HG03565 (cell line): Measurements from ENCODE around the gene ARID1B.

Experiments
- ATAC-seq: cut with Tn5 transposase; IDR thresholded peaks from one replicate; pipeline ENCODE4 v1.9.1; 2021; ENCODE audit warnings: mild to moderate bottlenecking, moderate library complexity; ENCODE audit not compliant: unreplicated experiment

The ARID1B gene

GRCh38 chr6:157168471-157168870 lies 391.3 kb downstream of the ARID1B start:
- no peak for ATAC-seq

GRCh38 chr6:157169226-157169625 lies 392.0 kb downstream of the ARID1B start:
- ATAC-seq = no peak

DNA sequence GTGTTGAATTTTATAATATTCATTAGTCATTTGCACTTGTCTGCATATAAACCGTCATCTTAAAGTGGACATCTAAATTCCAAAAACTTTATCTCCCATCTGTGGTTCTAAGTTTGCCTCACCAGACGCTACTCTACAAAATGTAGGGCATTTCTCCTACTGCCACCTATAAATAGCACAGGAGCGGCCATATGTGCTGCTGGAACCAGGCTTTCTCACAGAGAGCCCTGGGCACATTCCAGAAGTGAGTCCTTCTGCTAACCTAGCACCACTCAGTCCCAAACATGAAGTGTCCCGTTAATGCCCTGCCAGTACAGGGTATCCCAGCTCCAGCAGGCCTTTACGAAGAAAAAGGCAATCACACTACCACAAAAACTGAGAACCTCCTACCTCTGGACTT lies 392.5 kb downstream of the ARID1B start:
- no peak for ATAC-seq

- ATAC-seq = no peak
Observed at GRCh38 chr6:157170535-157170934, 393.4 kb downstream of the ARID1B start.

DNA sequence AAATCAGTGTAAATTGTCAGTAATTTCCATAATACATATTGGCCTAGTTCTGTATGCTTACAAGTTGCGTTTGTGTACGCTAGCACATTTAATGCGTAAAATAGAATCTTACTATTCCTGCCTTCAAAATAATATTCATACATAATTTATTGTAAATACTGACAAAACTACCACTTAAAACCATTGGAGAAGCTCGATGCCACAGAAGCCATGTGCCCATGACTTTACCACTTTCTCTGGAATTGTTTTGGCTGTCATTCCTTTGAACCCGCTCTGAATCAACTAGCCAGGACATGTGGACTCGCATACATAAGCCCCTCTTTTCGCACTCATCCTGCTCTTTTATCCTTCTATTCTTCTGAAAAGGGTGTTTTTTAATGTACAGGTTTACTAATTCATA lies 394.6 kb downstream of the ARID1B start:
- ATAC-seq = no peak

GRCh38 chr6:157172231-157172701 lies 395.1 kb downstream of the ARID1B start:
- ATAC-seq = no peak

DNA sequence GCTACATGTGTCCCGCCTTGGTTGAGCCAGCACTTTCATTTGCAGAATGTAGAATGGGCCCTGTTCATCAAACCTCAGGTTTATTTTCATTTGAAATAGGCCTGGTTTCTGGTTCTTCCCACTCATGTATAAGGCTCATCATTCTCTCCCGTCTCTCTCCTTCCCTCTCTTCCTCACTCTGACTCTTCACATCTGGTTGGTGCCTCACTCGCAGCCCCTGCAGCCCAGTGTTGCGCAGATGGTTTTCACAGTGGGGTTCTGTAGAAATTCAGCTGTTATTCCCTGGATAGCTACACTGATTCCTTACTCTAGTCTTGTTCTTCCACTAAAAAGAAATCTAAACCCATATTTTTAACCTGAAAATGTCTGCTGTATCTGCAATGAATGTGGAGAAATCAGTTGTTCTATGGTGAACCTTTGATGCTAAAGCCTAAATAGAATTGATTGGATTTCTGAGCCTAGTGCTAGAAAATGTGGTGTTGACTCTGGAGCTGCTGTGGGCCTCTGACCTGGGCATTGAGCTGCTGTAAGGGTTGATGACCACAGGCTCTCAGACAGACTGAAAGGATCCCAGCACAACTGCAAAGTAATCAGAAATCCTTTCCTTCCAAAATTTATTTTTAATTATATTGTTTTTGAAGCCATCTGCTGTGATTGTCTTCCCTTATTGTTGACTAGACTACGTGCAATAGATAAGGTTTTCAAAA lies 395.8 kb downstream of the ARID1B start:
- no peak for ATAC-seq

DNA sequence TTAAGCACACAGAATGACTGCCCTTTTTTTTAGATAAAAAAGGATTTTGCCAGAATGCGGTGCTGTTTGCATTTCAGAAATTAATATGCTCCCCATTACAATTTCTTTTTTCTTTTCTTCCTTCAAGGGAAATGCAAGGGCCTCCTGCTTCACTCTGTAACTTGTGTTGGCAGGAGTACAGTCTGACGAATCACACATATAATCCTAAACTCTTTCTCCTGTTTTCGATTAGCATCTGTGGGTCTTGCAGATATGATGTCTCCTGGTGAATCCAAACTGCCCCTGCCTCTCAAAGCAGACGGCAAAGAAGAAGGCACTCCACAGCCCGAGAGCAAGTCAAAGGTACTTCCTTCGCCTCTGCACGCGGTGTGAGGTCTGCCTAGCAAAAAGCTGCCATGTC lies 396.6 kb downstream of the ARID1B start:
- no peak for ATAC-seq

- no peak for ATAC-seq
Observed at GRCh38 chr6:157174731-157175130, 397.6 kb downstream of the ARID1B start.

DNA sequence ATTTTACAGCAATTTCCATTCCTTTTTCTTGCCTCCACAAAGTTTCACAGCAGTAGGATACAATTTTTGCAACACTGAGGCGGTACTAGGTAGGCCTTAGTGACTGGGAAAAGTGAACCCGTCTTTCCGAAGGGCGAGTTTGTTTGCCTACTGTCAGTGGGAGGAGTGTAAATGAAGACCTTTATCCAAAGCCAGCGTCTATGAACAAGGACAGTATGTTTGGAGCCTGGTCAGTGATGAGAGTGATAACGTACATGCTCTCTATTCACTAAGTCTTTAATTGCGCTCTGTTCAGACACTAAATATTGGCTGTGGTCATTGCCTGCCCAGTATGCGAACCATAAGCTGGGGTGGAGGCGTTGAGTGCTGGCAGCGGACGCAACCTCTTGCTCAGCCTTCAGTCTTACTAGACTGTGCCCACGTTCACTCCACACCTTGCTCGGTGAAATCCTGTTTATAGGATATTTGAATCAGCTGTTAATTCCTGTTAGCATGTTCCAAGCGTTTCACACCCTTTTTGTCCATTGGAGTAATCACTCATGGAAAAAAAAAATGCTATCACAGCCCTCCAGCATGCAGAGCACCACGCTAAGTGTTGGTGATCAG lies 400.7 kb downstream of the ARID1B start:
- ATAC-seq = no peak

DNA sequence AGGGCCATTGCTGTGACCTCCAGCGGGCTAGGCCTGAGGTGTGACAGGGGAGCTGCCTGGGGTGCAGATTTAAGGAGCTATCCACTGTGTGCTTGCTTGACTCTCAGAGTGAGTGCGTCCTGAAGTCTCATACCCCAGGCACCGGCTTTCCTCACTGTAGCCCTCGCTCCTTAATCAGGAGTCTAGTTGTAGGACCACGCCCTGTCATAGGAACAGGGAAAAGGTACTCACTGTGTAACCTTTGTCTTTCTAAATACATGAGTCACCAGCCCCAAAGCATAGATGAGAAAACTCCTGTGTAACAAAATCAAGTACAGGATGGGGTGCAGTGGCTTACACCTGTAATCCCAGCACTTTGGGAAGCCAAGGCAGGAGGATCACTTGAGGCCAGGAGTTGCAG lies 404.5 kb downstream of the ARID1B start:
- no peak for ATAC-seq

GRCh38 chr6:157182503-157183264 lies 405.5 kb downstream of the ARID1B start:
- ATAC-seq = no peak

DNA sequence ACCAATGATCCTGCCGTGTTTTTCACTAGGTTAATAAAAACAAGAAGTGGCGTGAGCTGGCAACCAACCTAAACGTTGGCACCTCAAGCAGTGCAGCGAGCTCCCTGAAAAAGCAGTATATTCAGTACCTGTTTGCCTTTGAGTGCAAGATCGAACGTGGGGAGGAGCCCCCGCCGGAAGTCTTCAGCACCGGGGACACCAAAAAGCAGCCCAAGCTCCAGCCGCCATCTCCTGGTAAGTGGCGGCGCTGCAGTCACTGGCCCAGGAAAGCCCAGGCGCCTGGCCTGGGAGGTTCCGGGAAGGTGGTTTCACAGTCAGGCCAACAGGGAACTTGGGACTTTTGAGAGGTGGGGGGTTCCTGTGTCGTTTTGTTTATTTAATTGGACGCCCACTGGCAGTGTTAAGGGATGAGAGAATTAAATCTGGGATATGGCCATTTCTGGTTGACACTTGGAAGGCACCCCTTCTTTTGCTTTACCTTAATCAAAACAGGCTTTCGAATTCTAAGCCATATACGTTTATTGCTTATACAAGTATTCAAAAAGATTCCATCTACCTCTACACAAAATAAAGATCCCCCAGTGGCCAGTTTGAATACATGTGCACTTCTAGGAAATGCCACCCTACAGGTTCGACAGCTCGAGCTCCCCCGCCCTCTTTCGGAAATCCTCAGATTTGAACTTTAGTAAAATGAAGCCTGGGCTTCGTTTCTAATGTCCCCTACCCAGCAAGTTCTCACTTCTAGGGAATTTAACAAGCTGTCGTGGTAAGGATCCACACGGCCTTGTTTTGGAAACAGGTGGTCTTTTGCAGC lies 407.2 kb downstream of the ARID1B start:
- no peak for ATAC-seq

GRCh38 chr6:157185171-157185570 lies 408.0 kb downstream of the ARID1B start:
- no peak for ATAC-seq

DNA sequence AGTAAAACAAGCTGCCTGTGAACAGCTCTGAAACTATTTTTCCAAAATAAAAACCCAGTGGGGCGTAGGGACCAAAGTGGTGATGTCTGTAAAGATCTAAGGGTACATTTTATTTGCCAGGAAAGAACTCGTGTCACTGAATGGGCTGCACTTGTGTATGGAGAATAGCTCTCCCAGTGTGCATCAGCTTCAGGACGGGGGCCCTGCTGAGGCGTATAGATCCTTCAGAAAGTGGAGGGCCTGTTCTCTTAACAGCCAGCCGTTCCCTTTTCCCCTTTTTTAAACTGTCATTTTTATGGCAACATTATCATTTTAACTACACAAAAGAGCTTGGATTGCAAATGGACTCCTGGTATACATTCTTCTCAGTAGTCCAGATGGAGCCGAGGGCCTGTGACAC lies 408.8 kb downstream of the ARID1B start:
- no peak for ATAC-seq

DNA sequence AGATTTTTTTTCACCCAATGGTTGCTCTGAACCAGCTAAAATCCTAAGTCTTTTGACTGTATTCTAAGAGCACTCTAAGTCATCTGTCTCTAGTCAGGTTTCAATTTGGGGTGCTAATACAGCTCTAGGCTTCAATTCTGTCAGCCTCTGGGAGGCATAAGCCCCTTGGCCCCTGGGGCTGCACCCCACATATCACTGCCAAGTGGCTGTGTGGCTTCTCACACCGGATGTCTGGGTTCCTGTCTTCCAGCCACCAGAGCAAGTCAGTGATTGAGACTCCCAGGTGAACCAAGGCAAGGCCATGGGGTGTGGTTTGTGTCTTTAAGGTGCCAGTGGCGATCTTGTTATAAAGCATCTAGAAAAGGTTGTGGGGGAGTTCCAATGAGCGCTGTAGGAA lies 409.6 kb downstream of the ARID1B start:
- ATAC-seq = no peak

DNA sequence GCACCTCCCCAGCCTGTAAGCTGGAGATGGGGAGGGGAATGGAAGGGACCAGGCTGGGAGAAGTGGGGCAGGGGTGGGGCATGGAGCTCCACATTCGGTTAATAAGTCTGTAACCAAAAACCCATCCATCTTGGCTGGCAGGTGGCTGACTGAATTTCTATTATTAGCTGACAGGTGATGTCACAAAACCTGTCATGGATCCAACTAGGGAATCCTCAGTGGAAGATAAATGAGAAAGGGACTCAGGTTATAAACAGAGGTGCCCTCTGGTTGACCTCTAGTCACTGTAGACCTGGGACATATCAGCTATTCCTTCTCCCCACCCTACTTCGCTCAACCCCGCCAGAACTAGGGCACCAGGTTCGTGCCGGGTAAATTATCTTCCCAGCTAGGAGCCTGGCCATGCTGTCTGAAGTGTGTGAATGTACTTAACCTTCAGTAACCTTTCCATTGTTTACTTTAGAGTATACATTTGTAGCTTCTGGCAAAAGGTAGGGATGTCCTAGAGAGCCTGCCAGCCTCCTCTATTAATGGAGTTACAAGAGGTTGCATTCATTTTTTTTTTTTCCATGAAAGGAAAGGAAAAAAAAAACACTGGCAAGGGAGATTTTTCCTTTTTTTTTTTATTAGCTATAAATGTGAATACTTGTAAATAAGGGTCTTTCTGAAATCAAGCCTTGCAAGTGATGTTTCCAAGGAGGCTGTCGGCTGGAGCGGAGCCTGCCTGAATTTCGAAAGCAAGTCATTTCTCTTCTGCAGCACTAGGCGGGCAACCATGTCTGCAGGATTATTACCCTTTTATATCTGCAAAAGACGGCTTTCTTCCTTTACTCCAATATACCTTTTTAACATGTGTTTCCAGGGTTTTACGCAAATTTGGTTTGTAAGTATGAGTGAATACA lies 410.3 kb downstream of the ARID1B start:
- ATAC-seq = no peak

GRCh38 chr6:157188213-157188612 lies 411.0 kb downstream of the ARID1B start:
- no peak for ATAC-seq

GRCh38 chr6:157193443-157193996 lies 416.3 kb downstream of the ARID1B start:
- no peak for ATAC-seq

DNA sequence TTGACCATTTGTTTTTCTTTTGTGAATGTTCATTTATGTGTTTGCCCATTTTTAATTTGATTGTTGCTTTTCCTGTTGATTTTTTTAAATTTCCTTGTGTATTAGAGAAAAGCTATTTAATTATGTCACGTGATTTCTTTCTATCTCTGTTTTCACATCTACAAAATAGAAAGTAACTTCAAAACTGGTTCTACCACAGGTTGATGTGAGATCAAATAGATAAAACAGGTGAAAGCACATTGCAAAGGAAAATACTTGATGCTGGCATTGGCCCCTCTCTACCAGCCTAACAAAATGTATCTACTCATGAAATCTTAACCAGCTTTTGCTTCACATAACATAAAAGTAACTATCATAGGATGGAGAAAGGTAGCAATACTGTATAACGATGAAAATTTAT lies 416.9 kb downstream of the ARID1B start:
- no peak for ATAC-seq
